ENCODE measurements around the gene GRK4.

GRK4 gene

DNA sequence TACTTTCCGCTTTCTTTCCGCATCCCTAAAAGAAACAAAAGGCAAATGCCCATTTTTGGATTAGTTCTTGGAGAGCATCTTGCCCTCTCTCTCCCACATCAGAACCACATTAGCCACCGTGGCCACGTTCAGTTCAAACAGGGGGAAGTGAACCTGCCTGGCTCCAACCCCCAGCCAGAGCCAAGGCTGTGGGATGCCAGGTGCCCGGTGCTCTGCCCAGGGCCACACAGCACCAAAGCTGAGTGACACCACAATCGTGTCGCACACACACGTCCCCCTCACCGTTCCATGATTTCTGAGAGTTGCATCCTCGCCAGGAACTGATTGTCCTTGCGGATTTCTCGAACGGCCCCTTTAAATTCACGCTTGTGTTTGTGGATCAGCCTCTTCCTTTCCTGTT is 24.5 kb upstream of the GRK4 start:
- no peak overlapping the region for H3K4me3 ChIP-seq (ENCODE audit: low read length, poor library complexity, severe bottlenecking)
- peaks cover 65% of the 10 kb centered on the region; the same call in 1 of the 2 replicates for H3K36me3 ChIP-seq (ENCODE audit: insufficient read depth, low read length)
- H4K20me1 ChIP-seq (ENCODE audit: insufficient read depth, low read length, poor library complexity, severe bottlenecking) = no peaks in the 10 kb centered on the region

GRCh38 chr4:2939383-2940243 is 23.8 kb upstream of the GRK4 start:
- H3K9me2 ChIP-seq (replicated peaks; ENCODE audit: low read depth, low read length) = no peaks in the 10 kb centered on the region
- no peak overlapping the region for H3K4me2 ChIP-seq (ENCODE audit: low read depth, low read length, poor library complexity, severe bottlenecking)
- no peaks in the 10 kb centered on the region for H3K27me3 ChIP-seq (ENCODE audit: insufficient read depth, low read length, poor library complexity, severe bottlenecking)
- H2AFZ ChIP-seq (ENCODE audit: low read length) = no peak overlapping the region
- TF ChIP-seq, protein P1, sequence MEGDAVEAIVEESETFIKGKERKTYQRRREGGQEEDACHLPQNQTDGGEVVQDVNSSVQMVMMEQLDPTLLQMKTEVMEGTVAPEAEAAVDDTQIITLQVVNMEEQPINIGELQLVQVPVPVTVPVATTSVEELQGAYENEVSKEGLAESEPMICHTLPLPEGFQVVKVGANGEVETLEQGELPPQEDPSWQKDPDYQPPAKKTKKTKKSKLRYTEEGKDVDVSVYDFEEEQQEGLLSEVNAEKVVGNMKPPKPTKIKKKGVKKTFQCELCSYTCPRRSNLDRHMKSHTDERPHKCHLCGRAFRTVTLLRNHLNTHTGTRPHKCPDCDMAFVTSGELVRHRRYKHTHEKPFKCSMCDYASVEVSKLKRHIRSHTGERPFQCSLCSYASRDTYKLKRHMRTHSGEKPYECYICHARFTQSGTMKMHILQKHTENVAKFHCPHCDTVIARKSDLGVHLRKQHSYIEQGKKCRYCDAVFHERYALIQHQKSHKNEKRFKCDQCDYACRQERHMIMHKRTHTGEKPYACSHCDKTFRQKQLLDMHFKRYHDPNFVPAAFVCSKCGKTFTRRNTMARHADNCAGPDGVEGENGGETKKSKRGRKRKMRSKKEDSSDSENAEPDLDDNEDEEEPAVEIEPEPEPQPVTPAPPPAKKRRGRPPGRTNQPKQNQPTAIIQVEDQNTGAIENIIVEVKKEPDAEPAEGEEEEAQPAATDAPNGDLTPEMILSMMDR (conservative IDR thresholded peaks at IDR 0.05; ENCODE audit: low read length) = no peak
- no peak for TF ChIP-seq EZH2phosphoT487 (IDR thresholded peaks at IDR 0.05; ENCODE audit: borderline replicate concordance)
- H3K79me2 ChIP-seq (ENCODE audit: insufficient read depth, low read length) = peaks cover 13% of the 10 kb centered on the region; the same call in 1 of the 2 replicates
- H3K36me3 ChIP-seq (ENCODE audit: insufficient read depth, low read length) = peaks cover 70% of the 10 kb centered on the region; the same call in 1 of the 2 replicates
- H3K4me1 ChIP-seq (ENCODE audit: insufficient read depth, low read length, poor library complexity, severe bottlenecking) = peaks cover 11% of the 10 kb centered on the region
- no peak overlapping the region for H3K9ac ChIP-seq (ENCODE audit: low read depth, low read length, poor library complexity, severe bottlenecking)
- no peak overlapping the region for H3K4me3 ChIP-seq (ENCODE audit: low read length, poor library complexity, severe bottlenecking)
- no peaks in the 10 kb centered on the region for H3F3A ChIP-seq (ENCODE audit: low read depth)
- H3K9me3 ChIP-seq (ENCODE audit: insufficient read depth, low read depth, low read length) = no peaks in the 10 kb centered on the region
- H4K20me1 ChIP-seq (ENCODE audit: insufficient read depth, low read length, poor library complexity, severe bottlenecking) = no peaks in the 10 kb centered on the region

More for the DNA sequence above, 24.5 kb upstream of the GRK4 start:
- TF ChIP-seq EZH2phosphoT487 (IDR thresholded peaks at IDR 0.05; ENCODE audit: borderline replicate concordance) = no peak
- TF ChIP-seq, protein P1 (conservative IDR thresholded peaks at IDR 0.05; ENCODE audit: low read length) = no peak
- H3F3A ChIP-seq (ENCODE audit: low read depth) = no peaks in the 10 kb centered on the region
- no peak overlapping the region for H2AFZ ChIP-seq (ENCODE audit: low read length)
- H3K4me2 ChIP-seq (ENCODE audit: low read depth, low read length, poor library complexity, severe bottlenecking) = no peak overlapping the region
- no peaks in the 10 kb centered on the region for H3K27me3 ChIP-seq (ENCODE audit: insufficient read depth, low read length, poor library complexity, severe bottlenecking)
- H3K9me2 ChIP-seq (replicated peaks; ENCODE audit: low read depth, low read length) = no peaks in the 10 kb centered on the region
- H3K9me3 ChIP-seq (ENCODE audit: insufficient read depth, low read depth, low read length) = no peaks in the 10 kb centered on the region
- H3K79me2 ChIP-seq (ENCODE audit: insufficient read depth, low read length) = peaks cover 15% of the 10 kb centered on the region; the same call in 1 of the 2 replicates
- H3K4me1 ChIP-seq (ENCODE audit: insufficient read depth, low read length, poor library complexity, severe bottlenecking) = peaks cover 11% of the 10 kb centered on the region
- H3K9ac ChIP-seq (ENCODE audit: low read depth, low read length, poor library complexity, severe bottlenecking) = no peak overlapping the region

- Histone ChIP-seq H3K79me2 (ENCODE audit: insufficient read depth, low read length) (peaks cover 9% of the 10 kb centered on the region; the same call in 1 of the 2 replicates), H2AFZ (ENCODE audit: low read length) (no peak overlapping the region), H3K4me2 (ENCODE audit: low read depth, low read length, poor library complexity, severe bottlenecking) (no peak overlapping the region), H3K9me2 (replicated peaks; ENCODE audit: low read depth, low read length) (no peaks in the 10 kb centered on the region), H3F3A (ENCODE audit: low read depth) (no peaks in the 10 kb centered on the region), H3K4me1 (ENCODE audit: insufficient read depth, low read length, poor library complexity, severe bottlenecking) (peaks cover 6% of the 10 kb centered on the region), H3K27me3 (ENCODE audit: insufficient read depth, low read length, poor library complexity, severe bottlenecking) (no peaks in the 10 kb centered on the region), H3K4me3 (ENCODE audit: low read length, poor library complexity, severe bottlenecking) (no peak overlapping the region), H3K9me3 (ENCODE audit: insufficient read depth, low read depth, low read length) (no peaks in the 10 kb centered on the region), H3K9ac (ENCODE audit: low read depth, low read length, poor library complexity, severe bottlenecking) (no peak overlapping the region), H4K20me1 (ENCODE audit: insufficient read depth, low read length, poor library complexity, severe bottlenecking) (no peaks in the 10 kb centered on the region), H3K36me3 (ENCODE audit: insufficient read depth, low read length) (peaks cover 79% of the 10 kb centered on the region; the same call in 1 of the 2 replicates)
- TF ChIP-seq, protein P1 (conservative IDR thresholded peaks at IDR 0.05; ENCODE audit: low read length) = no peak
- TF ChIP-seq EZH2phosphoT487 (IDR thresholded peaks at IDR 0.05; ENCODE audit: borderline replicate concordance) = no peak
Observed at GRCh38 chr4:2940267-2941137, 22.9 kb upstream of the GRK4 start.

Data from Loucy (cell line).